K562 (cell line): ENCODE data around the gene CNOT1. TPM values are rescaled to one million over a fixed set of nuclear protein-coding genes. Genes with fewer than 3 reads are reported as not detected.
A peak's percentile ranks its signal among the peaks of the same experiment; 100 is the strongest.

Source experiments
- BHLHE40 ChIP-seq: IDR thresholded peaks from 2 replicates; pipeline ENCODE4 v1.6.1; 2011; ENCODE audit warnings: low read length, improper control_type of control experiment
- FOSL1 ChIP-seq: fragments of 200-800 bp; sonication (Bioruptor generic); conservative IDR thresholded peaks from 2 replicates; pipeline ENCODE4 v1.6.1; 2016; ENCODE audit warnings: missing genetic modification characterization, missing compliant biosample characterization
- MAX ChIP-seq: sonication (generic); formaldehyde crosslinking; IDR thresholded peaks from 2 replicates; pipeline ENCODE4 v1.9.0; 2022; ENCODE audit warnings: mild to moderate bottlenecking, missing genetic modification reagents
- MCM7 ChIP-seq, 2 experiments: fragments of 450-650 bp; IDR thresholded peaks; 2 replicates each; pipeline ENCODE4 v1.6.1; 2016 to 2018
- PCBP1 ChIP-seq: fragments of 200-400 bp; formaldehyde crosslinking; IDR thresholded peaks from 2 replicates; pipeline ENCODE4 v1.6.1; 2018; ENCODE audit warnings: mild to moderate bottlenecking, low read depth, low read length; ENCODE audit not compliant: poor library complexity, severe bottlenecking
- PHB ChIP-seq: fragments of 250-450 bp; sonication (Bioruptor Pico); IDR thresholded peaks from 2 replicates; pipeline ENCODE4 v1.5.0; 2021
- POLR2H ChIP-seq: IDR thresholded peaks from 2 replicates; pipeline ENCODE4 v1.6.1; 2016; ENCODE audit warnings: missing genetic modification characterization, low read depth, mild to moderate bottlenecking, control low read depth, missing compliant biosample characterization, moderate library complexity
- POLR3A ChIP-seq: IDR thresholded peaks from 2 replicates; pipeline ENCODE4 v1.6.1; 2011; ENCODE audit warnings: borderline replicate concordance, mild to moderate bottlenecking, moderate library complexity; ENCODE audit not compliant: insufficient read length, insufficient read depth; ENCODE audit errors: extremely low read depth
- RBM39 ChIP-seq: fragments of 200-400 bp; formaldehyde crosslinking; optimal IDR thresholded peaks from 2 replicates; pipeline ENCODE3; 2018; ENCODE audit warnings: low read depth, low read length
- TAF7 ChIP-seq: fragments of 450-650 bp; IDR thresholded peaks from 2 replicates; pipeline ENCODE4 v1.6.1; 2016; ENCODE audit warnings: missing genetic modification characterization, missing compliant biosample characterization
- TFAP4 ChIP-seq: sonication (generic); formaldehyde crosslinking; IDR thresholded peaks from 2 replicates; pipeline ENCODE4 v1.8.0; 2022; ENCODE audit warnings: missing genetic modification reagents, mild to moderate bottlenecking, moderate library complexity, borderline replicate concordance
- ZKSCAN8 ChIP-seq: fragments of 200-800 bp; sonication (Bioruptor generic); IDR thresholded peaks from 2 replicates; pipeline ENCODE4 v1.6.1; 2016; ENCODE audit warnings: missing genetic modification characterization, missing compliant biosample characterization
- ZNF41 ChIP-seq: fragments of 250-450 bp; sonication (Bioruptor Pico); conservative IDR thresholded peaks from 2 replicates; pipeline ENCODE4 v1.4.0; 2020; ENCODE audit warnings: mild to moderate bottlenecking
- ZNF696 ChIP-seq: fragments of 250-450 bp; sonication (Bioruptor Pico); conservative IDR thresholded peaks from 2 replicates; pipeline ENCODE4 v1.4.0; 2020; ENCODE audit warnings: mild to moderate bottlenecking, moderate library complexity
- polyA plus RNA-seq, 8 experiments: library from polyadenylated mRNA; depleted of rRNA in 4 of 8; stranded (reverse) in 5 of 8; unstranded in 3 of 8; fragments of >200 nt; fragmentation: Nextera tagmentation in 2 of 8; fragmentation: Illumina TruSeq in 1 of 8; extraction: Ambion mirVana in 2 of 8; extraction: Trizol in 1 of 8; gene quantifications; 2 replicates each; pipeline versions ENCODE4 v1.2.1 to v1.2.3, GENCODE V29; 2011 to 2014; ENCODE audit warnings: inconsistent platforms in 1 of 8, missing spikeins in 1 of 8
- total RNA-seq, 7 experiments: library from RNA; depleted of rRNA in 6 of 7; stranded (reverse); fragments of >200 nt in 6 of 7; fragmentation: Illumina TruSeq in 2 of 7; extraction: Trizol in 2 of 7; gene quantifications; 2 replicates each; pipeline versions ENCODE4 v1.2.1 to v1.2.3, GENCODE V29; 2011 to 2021; ENCODE audit warnings: low replicate concordance in 1 of 7
- TF ChIP-seq, protein P1 (sequence below): sonication (generic); formaldehyde crosslinking; IDR thresholded peaks from 2 replicates; pipeline ENCODE4 v1.8.0; 2022; ENCODE audit warnings: mild to moderate bottlenecking, missing genetic modification reagents
- TF ChIP-seq, protein P2 (sequence below): sonication (generic); formaldehyde crosslinking; IDR thresholded peaks from 2 replicates; pipeline ENCODE4 v1.8.1; 2023; ENCODE audit warnings: missing genetic modification reagents, mild to moderate bottlenecking, borderline replicate concordance

CNOT1 gene
- total and polyA plus RNA-seq, 9 of the 15 experiments (the other 6 are each of a cell fraction or from before 2014, with no cell fraction given): 110 to 270 (median 220) TPM

DNA sequence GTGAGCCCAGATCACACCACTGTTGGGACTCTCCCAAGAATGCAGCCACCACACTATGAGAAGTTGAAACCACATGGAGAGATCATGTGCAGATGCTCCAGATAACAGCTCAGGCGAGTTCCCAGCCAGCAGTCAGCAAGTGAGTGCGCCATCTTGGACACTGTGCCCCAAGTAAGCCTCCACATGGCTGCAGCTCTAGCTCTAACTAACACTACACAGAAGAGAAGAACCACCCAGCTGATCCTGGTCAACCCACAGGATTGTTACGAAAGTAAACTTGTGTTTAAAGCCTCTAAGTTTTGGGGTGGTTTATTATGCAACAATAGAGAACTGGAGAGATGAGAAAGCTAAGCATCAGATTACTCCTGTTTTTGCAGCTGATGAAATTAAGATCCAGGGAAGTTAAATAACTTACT, 29.2 kb upstream of the CNOT1 start (continued):
- TF ChIP-seq, protein P1, sequence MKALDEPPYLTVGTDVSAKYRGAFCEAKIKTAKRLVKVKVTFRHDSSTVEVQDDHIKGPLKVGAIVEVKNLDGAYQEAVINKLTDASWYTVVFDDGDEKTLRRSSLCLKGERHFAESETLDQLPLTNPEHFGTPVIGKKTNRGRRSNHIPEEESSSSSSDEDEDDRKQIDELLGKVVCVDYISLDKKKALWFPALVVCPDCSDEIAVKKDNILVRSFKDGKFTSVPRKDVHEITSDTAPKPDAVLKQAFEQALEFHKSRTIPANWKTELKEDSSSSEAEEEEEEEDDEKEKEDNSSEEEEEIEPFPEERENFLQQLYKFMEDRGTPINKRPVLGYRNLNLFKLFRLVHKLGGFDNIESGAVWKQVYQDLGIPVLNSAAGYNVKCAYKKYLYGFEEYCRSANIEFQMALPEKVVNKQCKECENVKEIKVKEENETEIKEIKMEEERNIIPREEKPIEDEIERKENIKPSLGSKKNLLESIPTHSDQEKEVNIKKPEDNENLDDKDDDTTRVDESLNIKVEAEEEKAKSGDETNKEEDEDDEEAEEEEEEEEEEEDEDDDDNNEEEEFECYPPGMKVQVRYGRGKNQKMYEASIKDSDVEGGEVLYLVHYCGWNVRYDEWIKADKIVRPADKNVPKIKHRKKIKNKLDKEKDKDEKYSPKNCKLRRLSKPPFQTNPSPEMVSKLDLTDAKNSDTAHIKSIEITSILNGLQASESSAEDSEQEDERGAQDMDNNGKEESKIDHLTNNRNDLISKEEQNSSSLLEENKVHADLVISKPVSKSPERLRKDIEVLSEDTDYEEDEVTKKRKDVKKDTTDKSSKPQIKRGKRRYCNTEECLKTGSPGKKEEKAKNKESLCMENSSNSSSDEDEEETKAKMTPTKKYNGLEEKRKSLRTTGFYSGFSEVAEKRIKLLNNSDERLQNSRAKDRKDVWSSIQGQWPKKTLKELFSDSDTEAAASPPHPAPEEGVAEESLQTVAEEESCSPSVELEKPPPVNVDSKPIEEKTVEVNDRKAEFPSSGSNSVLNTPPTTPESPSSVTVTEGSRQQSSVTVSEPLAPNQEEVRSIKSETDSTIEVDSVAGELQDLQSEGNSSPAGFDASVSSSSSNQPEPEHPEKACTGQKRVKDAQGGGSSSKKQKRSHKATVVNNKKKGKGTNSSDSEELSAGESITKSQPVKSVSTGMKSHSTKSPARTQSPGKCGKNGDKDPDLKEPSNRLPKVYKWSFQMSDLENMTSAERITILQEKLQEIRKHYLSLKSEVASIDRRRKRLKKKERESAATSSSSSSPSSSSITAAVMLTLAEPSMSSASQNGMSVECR (CRISPR knock-in tag): no peak
- TF ChIP-seq POLR3A (no peak), PHB (CRISPR knock-in tag) (0 out of 2 replicates have a peak, but pooled peaks have one; percentile 13), RBM39 (no peak), MCM7 (IDR thresholded peaks at IDR 0.05) (no peak), BHLHE40 (peak; percentile 79), TAF7 (0 out of 2 replicates have a peak, but pooled peaks have one; percentile 9), ZNF696 (no peak), ZNF41 (CRISPR knock-in tag) (no peak), FOSL1 (tag) (no peak), PCBP1 (no peak), ZKSCAN8 (CRISPR knock-in tag) (no peak), TFAP4 (0 out of 2 replicates have a peak, but pooled peaks have one; percentile 23), MAX (0 out of 2 replicates have a peak, but pooled peaks have one; percentile 24), POLR2H (tag) (no peak)
- TF ChIP-seq, protein P2, sequence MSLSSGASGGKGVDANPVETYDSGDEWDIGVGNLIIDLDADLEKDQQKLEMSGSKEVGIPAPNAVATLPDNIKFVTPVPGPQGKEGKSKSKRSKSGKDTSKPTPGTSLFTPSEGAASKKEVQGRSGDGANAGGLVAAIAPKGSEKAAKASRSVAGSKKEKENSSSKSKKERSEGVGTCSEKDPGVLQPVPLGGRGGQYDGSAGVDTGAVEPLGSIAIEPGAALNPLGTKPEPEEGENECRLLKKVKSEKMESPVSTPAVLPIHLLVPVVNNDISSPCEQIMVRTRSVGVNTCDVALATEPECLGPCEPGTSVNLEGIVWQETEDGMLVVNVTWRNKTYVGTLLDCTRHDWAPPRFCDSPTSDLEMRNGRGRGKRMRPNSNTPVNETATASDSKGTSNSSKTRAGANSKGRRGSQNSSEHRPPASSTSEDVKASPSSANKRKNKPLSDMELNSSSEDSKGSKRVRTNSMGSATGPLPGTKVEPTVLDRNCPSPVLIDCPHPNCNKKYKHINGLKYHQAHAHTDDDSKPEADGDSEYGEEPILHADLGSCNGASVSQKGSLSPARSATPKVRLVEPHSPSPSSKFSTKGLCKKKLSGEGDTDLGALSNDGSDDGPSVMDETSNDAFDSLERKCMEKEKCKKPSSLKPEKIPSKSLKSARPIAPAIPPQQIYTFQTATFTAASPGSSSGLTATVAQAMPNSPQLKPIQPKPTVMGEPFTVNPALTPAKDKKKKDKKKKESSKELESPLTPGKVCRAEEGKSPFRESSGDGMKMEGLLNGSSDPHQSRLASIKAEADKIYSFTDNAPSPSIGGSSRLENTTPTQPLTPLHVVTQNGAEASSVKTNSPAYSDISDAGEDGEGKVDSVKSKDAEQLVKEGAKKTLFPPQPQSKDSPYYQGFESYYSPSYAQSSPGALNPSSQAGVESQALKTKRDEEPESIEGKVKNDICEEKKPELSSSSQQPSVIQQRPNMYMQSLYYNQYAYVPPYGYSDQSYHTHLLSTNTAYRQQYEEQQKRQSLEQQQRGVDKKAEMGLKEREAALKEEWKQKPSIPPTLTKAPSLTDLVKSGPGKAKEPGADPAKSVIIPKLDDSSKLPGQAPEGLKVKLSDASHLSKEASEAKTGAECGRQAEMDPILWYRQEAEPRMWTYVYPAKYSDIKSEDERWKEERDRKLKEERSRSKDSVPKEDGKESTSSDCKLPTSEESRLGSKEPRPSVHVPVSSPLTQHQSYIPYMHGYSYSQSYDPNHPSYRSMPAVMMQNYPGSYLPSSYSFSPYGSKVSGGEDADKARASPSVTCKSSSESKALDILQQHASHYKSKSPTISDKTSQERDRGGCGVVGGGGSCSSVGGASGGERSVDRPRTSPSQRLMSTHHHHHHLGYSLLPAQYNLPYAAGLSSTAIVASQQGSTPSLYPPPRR (CRISPR knock-in tag): no peak
